Ectodermal cell (in vitro differentiated cells): Measurements from ENCODE around the gene MEX3D.

ENCODE experiments used
- H3K27ac ChIP-seq: 2 replicates; pipeline ENCODE4 v1.7.0; 2013; ENCODE audit warnings: mild to moderate bottlenecking, low read depth, low read length; ENCODE audit not compliant: insufficient read depth, poor library complexity, severe bottlenecking
- H3K27me3 ChIP-seq: 2 replicates; pipeline ENCODE4 v1.7.0; 2013; ENCODE audit warnings: mild to moderate bottlenecking, low read length; ENCODE audit not compliant: insufficient read depth, control insufficient read depth, poor library complexity, severe bottlenecking
- H3K36me3 ChIP-seq: one replicate; pipeline ENCODE4 v1.7.0; 2013; ENCODE audit warnings: low read length; ENCODE audit not compliant: control insufficient read depth, insufficient read depth
- H3K4me1 ChIP-seq: one replicate; pipeline ENCODE4 v1.7.0; 2013; ENCODE audit warnings: low read length; ENCODE audit not compliant: control insufficient read depth, insufficient read depth
- H3K4me3 ChIP-seq: 2 replicates; pipeline ENCODE4 v1.7.0; 2013; ENCODE audit warnings: low read depth, low read length, control low read depth; ENCODE audit not compliant: insufficient read depth
- H3K9me3 ChIP-seq: 2 replicates; pipeline ENCODE4 v1.7.0; 2013; ENCODE audit warnings: mild to moderate bottlenecking, low read length, moderate library complexity; ENCODE audit not compliant: control insufficient read depth
- WGBS, 2 experiments: methylation state at CpG; one replicate each; pipeline ENCODE4 v1.1.7; 2013; ENCODE audit warnings: missing lambda C conversion rate in 2 of 2; 5-methylcytosine and 5-hydroxymethylcytosine counted together

The MEX3D gene

GRCh38 chr19:1571358-1571757 lies 3.2 kb upstream of the MEX3D start:
- Histone ChIP-seq H3K36me3 (peaks cover 5% of the 10 kb centered on the region), H3K4me3 (no peak overlapping the region), H3K27me3 (peaks cover 22% of the 10 kb centered on the region), H3K4me1 (no peaks in the 10 kb centered on the region), H3K27ac (no peak overlapping the region), H3K9me3 (no peaks in the 10 kb centered on the region)
- 93 to 95% methylated on average over 12 of the region's 12 CpGs for WGBS, 2 experiments

GRCh38 chr19:1570836-1571235 lies 2.7 kb upstream of the MEX3D start:
- H3K27ac ChIP-seq = no peak overlapping the region
- H3K4me1 ChIP-seq = peaks cover 3% of the 10 kb centered on the region
- H3K36me3 ChIP-seq = no peaks in the 10 kb centered on the region
- no peaks in the 10 kb centered on the region for H3K9me3 ChIP-seq
- peaks cover 22% of the 10 kb centered on the region for H3K27me3 ChIP-seq
- WGBS, 2 experiments = 90 to 95% methylated on average over 13 of the region's 13 CpGs
- H3K4me3 ChIP-seq = no peak overlapping the region

- 76 to 79% methylated on average over 4 of the region's 4 CpGs for WGBS, 2 experiments
- H3K4me3 ChIP-seq = no peak overlapping the region
- peaks cover 8% of the 10 kb centered on the region for H3K4me1 ChIP-seq
- H3K36me3 ChIP-seq = no peaks in the 10 kb centered on the region
- H3K9me3 ChIP-seq = no peaks in the 10 kb centered on the region
- peaks cover 22% of the 10 kb centered on the region for H3K27me3 ChIP-seq
- no peak overlapping the region for H3K27ac ChIP-seq
Observed at GRCh38 chr19:1569997-1570396, 1.9 kb upstream of the MEX3D start.

- 0% methylated on average over 73 of the region's 73 CpGs for WGBS, 2 experiments
- Histone ChIP-seq H3K9me3 (no peaks in the 10 kb centered on the region), H3K27me3 (peaks cover 22% of the 10 kb centered on the region), H3K4me3 (peak overlapping the region; percentile 95), H3K36me3 (no peaks in the 10 kb centered on the region), H3K4me1 (peaks cover 8% of the 10 kb centered on the region), H3K27ac (no peak overlapping the region)
Observed at GRCh38 chr19:1567848-1568227, 287 bp downstream of the MEX3D start.

GRCh38 chr19:1567116-1567847 lies 843 bp downstream of the MEX3D start:
- Histone ChIP-seq H3K4me1 (peaks cover 8% of the 10 kb centered on the region), H3K9me3 (no peaks in the 10 kb centered on the region), H3K27me3 (peaks cover 22% of the 10 kb centered on the region), H3K4me3 (peak overlapping the region; percentile 95), H3K36me3 (no peaks in the 10 kb centered on the region), H3K27ac (peak overlapping the region; percentile 98)
- WGBS, 2 experiments = 0% methylated on average over 108 of the region's 108 CpGs

- 1% methylated on average over 42 of the region's 42 CpGs for WGBS, 2 experiments
- H3K36me3 ChIP-seq = no peaks in the 10 kb centered on the region
- H3K27me3 ChIP-seq = peaks cover 22% of the 10 kb centered on the region
- peak overlapping the region; percentile 95 for H3K4me3 ChIP-seq
- H3K4me1 ChIP-seq = peaks cover 8% of the 10 kb centered on the region
- peak overlapping the region; percentile 98 for H3K27ac ChIP-seq
- no peaks in the 10 kb centered on the region for H3K9me3 ChIP-seq
Observed at GRCh38 chr19:1566392-1567115, 1.6 kb downstream of the MEX3D start.

GRCh38 chr19:1563251-1563650 lies 4.9 kb downstream of the MEX3D start:
- Histone ChIP-seq H3K4me1 (peaks cover 18% of the 10 kb centered on the region), H3K4me3 (no peak overlapping the region), H3K36me3 (no peaks in the 10 kb centered on the region), H3K27ac (no peak overlapping the region), H3K9me3 (no peaks in the 10 kb centered on the region), H3K27me3 (no peaks in the 10 kb centered on the region)
- 93 to 95% methylated on average over 6 of the region's 6 CpGs for WGBS, 2 experiments

GRCh38 chr19:1561236-1561842 lies 6.8 kb downstream of the MEX3D start:
- peaks cover 7% of the 10 kb centered on the region for H3K36me3 ChIP-seq
- H3K4me1 ChIP-seq = peaks cover 18% of the 10 kb centered on the region
- 92 to 95% methylated on average over 17 of the region's 17 CpGs for WGBS, 2 experiments
- no peaks in the 10 kb centered on the region for H3K27me3 ChIP-seq
- no peaks in the 10 kb centered on the region for H3K9me3 ChIP-seq
- H3K27ac ChIP-seq = no peak overlapping the region
- no peak overlapping the region for H3K4me3 ChIP-seq

GRCh38 chr19:1560286-1560882 lies 7.7 kb downstream of the MEX3D start:
- WGBS, 2 experiments = 89 to 90% methylated on average over 25 of the region's 25 CpGs
- Histone ChIP-seq H3K9me3 (no peaks in the 10 kb centered on the region), H3K27ac (no peak overlapping the region), H3K4me3 (no peak overlapping the region), H3K36me3 (peaks cover 7% of the 10 kb centered on the region), H3K4me1 (peaks cover 10% of the 10 kb centered on the region), H3K27me3 (no peaks in the 10 kb centered on the region)

- 87 to 89% methylated on average over 12 of the region's 12 CpGs for WGBS, 2 experiments
- Histone ChIP-seq H3K36me3 (peaks cover 7% of the 10 kb centered on the region), H3K4me3 (no peak overlapping the region), H3K9me3 (no peaks in the 10 kb centered on the region), H3K4me1 (peaks cover 10% of the 10 kb centered on the region), H3K27ac (no peak overlapping the region), H3K27me3 (no peaks in the 10 kb centered on the region)
Observed at GRCh38 chr19:1558552-1558951, 9.6 kb downstream of the MEX3D start.
